ENCODE results near the gene ZNF358.
"Not testable (repeated sequence)": the region's sequence is repeated elsewhere in the genome, so short reads cannot be mapped to it uniquely, and the experiment has no call there.

The ZNF358 gene

GRCh38 chr19:7533281-7533885 lies 17.5 kb downstream of the ZNF358 start:
- FAIRE-seq (no peak), DNase-seq (ENCODE audit: insufficient read length) (no peak)
- TF ChIP-seq TAF1 (IDR thresholded peaks at IDR 0.05; ENCODE audit: borderline replicate concordance, low read depth, low read length) (no peak), POLR2AphosphoS5 (IDR thresholded peaks at IDR 0.05; ENCODE audit: low read depth, low read length) (no peak), POLR2A (IDR thresholded peaks at IDR 0.05; ENCODE audit: low read depth, low read length) (no peak)

DNA sequence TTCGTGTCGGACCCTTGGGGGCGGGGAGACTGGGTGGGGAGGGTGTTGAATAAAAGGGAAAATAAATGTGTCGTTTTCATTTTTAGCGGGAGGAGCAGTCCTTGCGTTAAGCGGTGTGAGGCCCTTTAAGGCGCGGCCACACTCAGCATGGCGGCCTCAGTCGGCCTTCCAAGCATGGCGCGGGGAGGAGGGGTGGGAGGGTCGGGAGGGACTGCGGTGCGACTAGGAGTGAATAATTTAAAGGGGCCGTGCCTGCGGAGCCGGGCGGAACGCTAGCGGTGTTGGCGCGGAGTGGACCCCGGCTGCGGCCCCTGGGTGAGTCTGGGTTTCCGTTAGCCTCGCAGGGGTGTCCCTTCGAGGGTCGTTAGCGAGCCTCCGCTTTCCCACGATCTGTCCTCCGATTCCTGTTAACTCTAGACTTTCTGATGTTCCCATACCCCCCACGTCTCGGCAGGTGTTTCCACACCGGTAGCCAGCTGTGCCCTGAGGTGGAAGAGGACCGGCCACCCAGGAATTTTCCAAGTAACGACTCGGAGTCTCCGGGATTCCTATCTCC lies 18.1 kb downstream of the ZNF358 start:
- FAIRE-seq = peak; percentile 91
- DNase-seq (ENCODE audit: insufficient read length) = peak; percentile 97
- no peak for TF ChIP-seq POLR2AphosphoS5 (IDR thresholded peaks at IDR 0.05; ENCODE audit: low read depth, low read length)
- TF ChIP-seq POLR2A (IDR thresholded peaks at IDR 0.05; ENCODE audit: low read depth, low read length) = no peak
- no peak for TF ChIP-seq TAF1 (IDR thresholded peaks at IDR 0.05; ENCODE audit: borderline replicate concordance, low read depth, low read length)

DNA sequence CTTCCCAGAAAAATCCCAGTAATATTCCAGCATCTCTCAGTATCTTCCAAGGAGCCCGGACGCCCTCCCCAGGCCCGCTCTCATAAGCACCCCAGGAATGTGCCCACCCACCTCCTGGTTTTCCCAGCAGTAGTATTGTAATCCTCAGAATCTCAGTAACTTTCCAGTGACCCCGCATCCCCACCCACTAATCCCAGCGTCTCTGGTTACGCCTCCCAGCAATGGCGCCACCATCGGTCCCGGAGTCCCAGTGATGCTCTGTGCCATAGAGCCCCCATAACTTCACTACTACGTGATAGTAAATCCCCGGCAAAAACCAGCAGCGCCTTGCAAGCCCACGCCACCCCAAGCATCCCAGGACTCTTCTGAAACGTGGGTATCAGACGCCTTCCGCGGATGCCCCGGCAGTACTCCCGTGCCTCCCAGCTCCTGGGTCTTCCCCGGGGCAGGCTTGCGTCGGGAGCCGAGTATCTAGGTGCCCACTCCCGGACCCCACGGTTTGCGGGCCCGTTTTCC lies 18.7 kb downstream of the ZNF358 start:
- TF ChIP-seq TAF1 (IDR thresholded peaks at IDR 0.05; ENCODE audit: borderline replicate concordance, low read depth, low read length) (no peak), POLR2AphosphoS5 (IDR thresholded peaks at IDR 0.05; ENCODE audit: low read depth, low read length) (no peak)
- DNase-seq (ENCODE audit: insufficient read length) (no peak), FAIRE-seq (peak; percentile 24)

GRCh38 chr19:7535047-7535997 lies 19.4 kb downstream of the ZNF358 start, which contains the start of gene PNPLA6:
TSS of gene PNPLA6 (plus strand) at chr19:7535717. CDS start at chr19:7535789, 72 bp downstream.
- DNase-seq (ENCODE audit: insufficient read length) (peak; percentile 98), FAIRE-seq (peak; percentile 99)
- TF ChIP-seq TAF1 (IDR thresholded peaks at IDR 0.05; ENCODE audit: borderline replicate concordance, low read depth, low read length) = no peak
- peak; percentile 40; the same call in 1 of the 2 replicates for TF ChIP-seq POLR2A (IDR thresholded peaks at IDR 0.05; ENCODE audit: low read depth, low read length)
- TF ChIP-seq POLR2AphosphoS5 (IDR thresholded peaks at IDR 0.05; ENCODE audit: low read depth, low read length) = peak; percentile 14; the same call in 1 of the 2 replicates

- TF ChIP-seq TAF1 (IDR thresholded peaks at IDR 0.05; ENCODE audit: borderline replicate concordance, low read depth, low read length) (no peak), POLR2A (IDR thresholded peaks at IDR 0.05; ENCODE audit: low read depth, low read length) (no peak), POLR2AphosphoS5 (IDR thresholded peaks at IDR 0.05; ENCODE audit: low read depth, low read length) (no peak)
- no peak for DNase-seq (ENCODE audit: insufficient read length)
- peak; percentile 77 for FAIRE-seq
Observed at GRCh38 chr19:7535998-7536695, 20.2 kb downstream of the ZNF358 start.

- DNase-seq (ENCODE audit: insufficient read length); FAIRE-seq: not testable (repeated sequence)
Observed at GRCh38 chr19:7538990-7539389, 23.1 kb downstream of the ZNF358 start.

- TF ChIP-seq TAF1 (IDR thresholded peaks at IDR 0.05; ENCODE audit: borderline replicate concordance, low read depth, low read length) (no peak), POLR2A (IDR thresholded peaks at IDR 0.05; ENCODE audit: low read depth, low read length) (no peak), POLR2AphosphoS5 (IDR thresholded peaks at IDR 0.05; ENCODE audit: low read depth, low read length) (no peak)
- FAIRE-seq (no peak), DNase-seq (ENCODE audit: insufficient read length) (no peak)
Observed at GRCh38 chr19:7539827-7540425, 24.0 kb downstream of the ZNF358 start.

DNA sequence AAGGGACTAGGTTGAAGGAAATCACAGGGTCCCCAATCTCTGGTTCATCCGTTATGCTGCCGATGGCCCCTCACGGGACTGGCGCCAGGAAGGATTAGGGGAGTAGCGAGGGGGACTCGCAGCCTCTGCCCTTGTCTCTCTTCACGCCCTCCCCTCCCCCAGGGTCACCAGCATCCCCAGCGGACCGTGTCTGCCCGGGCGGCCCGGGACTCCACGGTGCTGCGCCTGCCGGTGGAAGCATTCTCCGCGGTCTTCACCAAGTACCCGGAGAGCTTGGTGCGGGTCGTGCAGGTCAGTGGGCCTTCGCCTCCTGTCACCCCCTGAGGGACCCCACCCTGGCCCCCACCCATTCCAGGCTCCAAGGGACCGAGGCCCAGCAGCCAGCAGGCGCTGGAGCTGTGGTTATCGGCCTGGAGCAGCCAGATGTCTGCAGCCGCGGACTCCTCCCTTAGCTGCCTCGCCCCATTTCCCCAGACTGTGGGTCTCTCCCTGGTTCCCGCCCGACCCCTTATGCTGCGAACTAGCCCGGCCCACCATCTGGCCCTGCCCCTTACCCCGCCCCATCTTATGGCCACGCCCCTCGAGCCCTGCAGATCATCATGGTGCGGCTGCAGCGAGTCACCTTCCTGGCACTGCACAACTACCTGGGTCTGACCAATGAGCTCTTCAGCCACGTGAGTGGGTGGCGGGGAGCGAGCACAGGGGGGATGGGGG lies 25.0 kb downstream of the ZNF358 start:
- FAIRE-seq = no peak
- DNase-seq (ENCODE audit: insufficient read length) = no peak
- TF ChIP-seq POLR2AphosphoS5 (IDR thresholded peaks at IDR 0.05; ENCODE audit: low read depth, low read length) = no peak
- no peak for TF ChIP-seq TAF1 (IDR thresholded peaks at IDR 0.05; ENCODE audit: borderline replicate concordance, low read depth, low read length)
- TF ChIP-seq POLR2A (IDR thresholded peaks at IDR 0.05; ENCODE audit: low read depth, low read length) = no peak

DNA sequence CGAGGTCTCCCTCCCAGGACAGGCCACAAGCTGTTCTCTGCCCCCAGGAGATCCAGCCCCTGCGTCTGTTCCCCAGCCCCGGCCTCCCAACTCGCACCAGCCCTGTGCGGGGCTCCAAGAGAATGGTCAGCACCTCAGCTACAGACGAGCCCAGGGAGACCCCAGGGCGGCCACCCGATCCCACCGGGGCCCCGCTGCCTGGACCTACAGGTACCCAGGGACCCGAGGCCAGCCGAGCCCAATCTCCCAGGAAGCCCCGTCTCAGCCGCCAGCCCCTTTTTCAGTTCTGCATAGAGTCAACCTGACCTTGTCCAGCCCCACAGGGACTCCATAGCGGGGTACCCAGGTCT lies 25.5 kb downstream of the ZNF358 start:
- TF ChIP-seq POLR2A (IDR thresholded peaks at IDR 0.05; ENCODE audit: low read depth, low read length) (no peak), POLR2AphosphoS5 (IDR thresholded peaks at IDR 0.05; ENCODE audit: low read depth, low read length) (no peak), TAF1 (IDR thresholded peaks at IDR 0.05; ENCODE audit: borderline replicate concordance, low read depth, low read length) (no peak)
- no peak for FAIRE-seq
- no peak for DNase-seq (ENCODE audit: insufficient read length)

- TF ChIP-seq POLR2A (IDR thresholded peaks at IDR 0.05; ENCODE audit: low read depth, low read length) = no peak
- TF ChIP-seq TAF1 (IDR thresholded peaks at IDR 0.05; ENCODE audit: borderline replicate concordance, low read depth, low read length) = no peak
- TF ChIP-seq POLR2AphosphoS5 (IDR thresholded peaks at IDR 0.05; ENCODE audit: low read depth, low read length) = no peak
- DNase-seq (ENCODE audit: insufficient read length) (no peak), FAIRE-seq (no peak)
Observed at GRCh38 chr19:7541828-7542443, 26.0 kb downstream of the ZNF358 start.

Data from GM12892 (cell line).